ES-I3 (cell line): ENCODE measurements around the gene HSPB7.
"Not testable (repeated sequence)": the region's sequence is repeated elsewhere in the genome, so short reads cannot be mapped to it uniquely, and the experiment has no call there.

Source experiments
- H3K36me3 ChIP-seq: 2 replicates; pipeline ENCODE4 v1.6.1; 2013; ENCODE audit warnings: mild to moderate bottlenecking, low read length, control low read depth, moderate library complexity; ENCODE audit not compliant: insufficient read depth
- H3K4me1 ChIP-seq: 2 replicates; pipeline ENCODE4 v1.6.1; 2013; ENCODE audit warnings: mild to moderate bottlenecking, control low read depth, low read length; ENCODE audit not compliant: insufficient read depth
- H3K9ac ChIP-seq: 2 replicates; pipeline ENCODE4 v1.6.1; 2013; ENCODE audit warnings: low read depth, mild to moderate bottlenecking, low read length, moderate library complexity
- H3K9me3 ChIP-seq: 2 replicates; pipeline ENCODE4 v1.6.1; 2013; ENCODE audit warnings: mild to moderate bottlenecking, low read length, moderate library complexity; ENCODE audit not compliant: control insufficient read depth, insufficient read depth

Gene HSPB7

GRCh38 chr1:15994590-15995351 lies 23.1 kb downstream of the HSPB7 start:
- Histone ChIP-seq H3K9me3 (no peaks in the 10 kb centered on the region), H3K36me3 (no peaks in the 10 kb centered on the region), H3K4me1 (no peaks in the 10 kb centered on the region), H3K9ac (no peak overlapping the region)

- H3K36me3 ChIP-seq = no peaks in the 10 kb centered on the region
- H3K9me3 ChIP-seq = no peaks in the 10 kb centered on the region
- H3K4me1 ChIP-seq = no peaks in the 10 kb centered on the region
- H3K9ac ChIP-seq = no peak overlapping the region
Observed at GRCh38 chr1:15994081-15994480, 23.8 kb downstream of the HSPB7 start.

DNA sequence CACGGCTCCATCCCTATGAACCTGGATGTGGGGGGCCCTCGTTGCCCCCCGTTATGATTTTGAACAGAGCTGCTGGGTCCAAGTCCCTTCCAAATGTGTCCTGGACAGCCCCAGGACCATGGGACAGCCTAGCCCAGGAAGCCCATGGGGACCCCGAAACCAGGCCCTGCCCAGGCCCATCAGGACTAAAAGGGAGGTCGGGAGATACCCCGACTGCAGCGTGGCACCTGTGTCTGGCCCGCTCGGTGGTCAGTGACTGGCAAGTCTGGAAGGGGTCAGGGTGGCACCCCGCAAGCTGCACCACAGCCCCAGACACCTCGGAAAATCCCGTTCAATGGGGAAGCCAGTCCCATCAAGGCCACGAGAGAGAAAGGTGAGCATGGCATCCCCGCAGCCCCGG lies 24.2 kb downstream of the HSPB7 start:
- no peaks in the 10 kb centered on the region for H3K9me3 ChIP-seq
- H3K9ac ChIP-seq = no peak overlapping the region
- H3K36me3 ChIP-seq = no peaks in the 10 kb centered on the region
- H3K4me1 ChIP-seq = no peaks in the 10 kb centered on the region

DNA sequence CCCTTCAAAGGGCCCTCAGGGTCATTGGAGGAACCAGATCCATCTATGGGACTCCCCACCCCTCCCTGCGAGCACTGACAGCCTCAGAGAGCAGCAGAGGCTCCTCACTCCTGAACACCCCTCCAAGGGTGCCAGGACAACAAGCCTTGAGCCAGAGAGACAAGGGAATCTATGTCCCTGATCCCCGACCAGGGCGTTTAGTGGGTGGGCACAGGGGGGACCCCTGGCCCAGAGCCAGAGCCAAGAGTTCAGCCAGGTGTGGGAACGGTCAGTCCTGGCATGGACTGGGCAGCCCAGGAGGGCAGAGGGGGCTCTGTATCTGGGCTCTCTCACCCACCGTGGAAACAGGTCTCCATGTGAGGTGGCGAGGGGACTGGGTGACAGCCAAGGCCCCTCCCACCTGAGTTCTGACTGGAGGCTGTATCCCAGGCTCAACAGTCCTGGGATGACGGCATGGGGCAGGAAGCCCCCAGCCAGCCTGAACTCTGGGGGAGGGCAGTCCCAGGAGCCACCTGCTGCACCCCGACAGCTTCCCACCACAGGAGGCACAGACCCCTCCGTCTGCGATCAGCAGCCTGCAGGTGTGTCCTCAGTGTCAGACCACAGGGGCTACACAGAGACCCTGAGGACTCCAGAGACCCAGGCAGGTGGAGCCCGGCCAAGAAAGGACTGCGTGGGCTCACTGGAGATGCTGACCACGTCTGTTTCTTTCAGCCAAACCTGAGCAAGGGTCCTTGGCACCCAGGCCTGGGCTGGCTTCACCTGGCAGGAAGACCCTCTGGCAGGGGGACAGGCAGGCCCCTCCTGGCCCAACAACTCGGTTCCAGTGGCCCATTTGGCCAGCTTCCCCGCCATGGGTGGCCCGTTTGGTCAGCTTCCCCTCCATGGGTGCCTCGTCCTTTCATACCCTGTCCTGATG lies 25.0 kb downstream of the HSPB7 start:
- no peak overlapping the region for H3K9ac ChIP-seq
- H3K36me3 ChIP-seq = no peaks in the 10 kb centered on the region
- H3K9me3 ChIP-seq = no peaks in the 10 kb centered on the region
- H3K4me1 ChIP-seq = no peaks in the 10 kb centered on the region

GRCh38 chr1:15992187-15992553 lies 25.7 kb downstream of the HSPB7 start:
- H3K9me3 ChIP-seq = no peaks in the 10 kb centered on the region
- H3K36me3 ChIP-seq = no peaks in the 10 kb centered on the region
- no peaks in the 10 kb centered on the region for H3K4me1 ChIP-seq
- H3K9ac ChIP-seq = no peak overlapping the region

DNA sequence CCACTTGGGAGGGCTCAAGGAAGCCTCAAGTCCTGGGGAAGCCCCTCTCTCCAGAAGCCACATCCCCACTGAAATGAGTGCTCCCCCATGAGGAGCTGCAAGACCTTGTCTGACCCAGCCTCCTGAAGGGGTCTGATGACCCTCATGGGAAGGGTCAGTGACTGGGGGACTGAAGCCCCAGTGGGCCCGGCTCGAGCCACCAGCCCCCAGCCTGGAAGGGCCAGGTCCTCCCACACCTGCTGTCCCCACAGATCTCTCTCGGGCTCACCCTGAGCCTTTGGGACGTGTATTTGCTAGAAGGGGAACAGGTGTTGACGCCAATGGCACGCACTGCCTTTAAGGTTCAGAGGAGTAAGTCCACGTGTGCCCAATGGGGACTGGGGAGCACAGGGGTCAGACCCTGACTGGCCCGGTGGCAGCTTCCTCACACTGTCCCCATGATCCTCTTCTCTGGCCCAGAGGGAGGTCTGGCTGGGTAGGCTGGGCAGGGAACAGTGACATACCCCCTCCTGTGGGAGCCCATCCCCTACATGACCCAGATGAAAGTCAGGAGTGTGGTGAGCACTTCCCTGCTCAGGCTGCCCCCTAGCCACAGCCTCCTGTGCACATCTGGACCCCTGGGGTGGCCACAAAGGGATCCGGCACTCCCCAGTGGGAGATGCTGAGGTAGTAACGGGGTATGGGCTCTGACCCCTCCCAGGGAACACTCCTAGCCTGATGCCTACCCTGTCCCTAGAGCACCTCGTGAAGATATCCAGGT lies 26.2 kb downstream of the HSPB7 start:
- Histone ChIP-seq H3K9me3 (no peaks in the 10 kb centered on the region), H3K9ac (no peak overlapping the region), H3K4me1 (no peaks in the 10 kb centered on the region), H3K36me3 (no peaks in the 10 kb centered on the region)

GRCh38 chr1:15989776-15990175 lies 28.1 kb downstream of the HSPB7 start:
- Histone ChIP-seq H3K9me3 (no peaks in the 10 kb centered on the region), H3K36me3 (no peaks in the 10 kb centered on the region), H3K4me1 (no peaks in the 10 kb centered on the region), H3K9ac (no peak overlapping the region)

- Histone ChIP-seq H3K36me3 (no peaks in the 10 kb centered on the region), H3K4me1 (no peaks in the 10 kb centered on the region), H3K9ac (no peak overlapping the region), H3K9me3 (no peaks in the 10 kb centered on the region)
Observed at GRCh38 chr1:15988856-15989736, 28.7 kb downstream of the HSPB7 start.

GRCh38 chr1:15985611-15986297 lies 32.1 kb downstream of the HSPB7 start:
- H3K9me3 ChIP-seq = peaks cover 8% of the 10 kb centered on the region; the same call in 1 of the 2 replicates
- H3K9ac ChIP-seq = no peak overlapping the region
- H3K36me3 ChIP-seq = no peaks in the 10 kb centered on the region
- no peaks in the 10 kb centered on the region for H3K4me1 ChIP-seq

DNA sequence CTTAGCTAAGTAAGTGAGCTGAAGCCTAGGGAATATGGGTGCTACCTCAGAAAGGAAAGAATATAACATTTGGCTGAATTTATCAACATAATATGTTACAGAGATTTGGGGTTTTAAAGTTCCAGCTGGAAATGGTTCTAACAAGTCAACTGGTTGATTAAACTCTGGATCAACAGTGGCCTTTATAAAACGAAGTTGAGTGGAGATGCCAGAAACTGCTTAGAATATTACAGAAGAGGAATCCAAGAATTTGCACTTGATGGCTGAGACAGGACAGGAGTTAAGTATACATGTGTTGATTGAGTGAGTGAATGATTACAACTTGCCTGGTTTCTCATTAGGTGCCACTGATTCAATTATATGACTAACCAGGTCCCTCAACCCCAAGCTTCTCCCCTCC lies 34.6 kb downstream of the HSPB7 start:
- Histone ChIP-seq H3K9me3 (peaks cover 8% of the 10 kb centered on the region; the same call in 1 of the 2 replicates), H3K9ac (no peak overlapping the region), H3K4me1 (no peaks in the 10 kb centered on the region), H3K36me3 (no peaks in the 10 kb centered on the region)

DNA sequence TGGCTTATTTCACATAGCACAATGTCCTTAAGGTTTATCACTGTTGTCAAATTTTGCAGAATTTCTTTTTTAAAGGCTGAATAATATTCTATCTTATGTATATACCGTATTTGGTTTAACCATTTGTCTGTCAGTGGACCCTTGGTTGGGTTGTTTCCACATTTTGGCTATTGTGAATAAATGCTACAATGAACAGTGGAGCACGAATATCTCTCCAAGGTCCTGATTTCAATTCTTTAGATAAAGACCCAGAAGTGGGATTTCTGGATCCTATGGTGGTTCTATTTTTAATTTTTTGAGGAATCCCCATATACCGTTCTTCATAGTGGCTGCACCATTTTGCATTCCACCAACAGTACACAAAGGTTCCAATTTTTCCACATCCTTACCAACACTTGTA lies 36.2 kb downstream of the HSPB7 start:
- Histone ChIP-seq H3K9ac (no peak overlapping the region), H3K9me3 (peaks cover 8% of the 10 kb centered on the region; the same call in 1 of the 2 replicates), H3K4me1 (no peaks in the 10 kb centered on the region), H3K36me3 (no peaks in the 10 kb centered on the region)

GRCh38 chr1:15977947-15978346 lies 39.9 kb downstream of the HSPB7 start:
- H3K36me3 ChIP-seq, H3K4me1 ChIP-seq, H3K9me3 ChIP-seq, H3K9ac ChIP-seq: not testable (repeated sequence)
